ENCODE measurements around the gene POLR3B. TPM values are rescaled to one million over a fixed set of nuclear protein-coding genes. Genes with fewer than 3 reads are reported as not detected.

POLR3B gene
- total RNA-seq, 4 donors from 2014 or later, result 5.6 to 8.4 (median 7.7) TPM

DNA sequence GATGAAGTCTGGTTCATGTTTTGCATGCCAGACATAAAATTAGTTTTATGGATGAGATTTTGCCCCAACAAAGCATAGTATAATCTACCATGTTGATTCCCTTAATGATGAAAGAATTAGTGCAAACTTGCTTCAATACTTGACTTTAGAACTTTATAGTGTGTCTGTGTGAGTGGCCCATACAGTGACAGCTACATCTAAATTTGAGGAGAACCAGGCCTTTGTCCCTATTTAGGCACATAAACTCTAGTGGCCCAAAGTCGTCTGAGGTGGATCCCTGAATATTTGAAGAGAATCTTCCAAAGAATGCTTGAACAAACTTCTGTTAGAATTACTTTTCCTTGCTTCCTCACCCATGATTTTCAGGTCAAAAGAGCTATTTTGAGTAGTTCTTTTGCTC is 70.4 kb downstream of the POLR3B start:
- TF ChIP-seq CTCF (IDR thresholded peaks at IDR 0.05), result no peak
- no peak for TF ChIP-seq POLR2AphosphoS5 (IDR thresholded peaks at IDR 0.05)
- TF ChIP-seq POLR2A (IDR thresholded peaks at IDR 0.05), result no peak
- no peak for TF ChIP-seq EP300 (IDR thresholded peaks at IDR 0.05; ENCODE audit: low read depth)
- 38 to 68% methylated on average over 1 of the region's 1 CpG for WGBS, 2 donors (ENCODE audit: low coverage in 1 of 2)
- Histone ChIP-seq H3K36me3 (peaks cover 0 to 3% (median 0%) of the 10 kb centered on the region in 4 donors), H3K9me3 (no peaks in the 10 kb centered on the region), H3K4me1 (peaks cover 0 to 6% (median 2%) of the 10 kb centered on the region in 4 donors), H3K4me3 (no peak overlapping the region), H3K27me3 (no peaks in the 10 kb centered on the region), H3K27ac (no peak overlapping the region)
- in situ Hi-C loops (cut with MboI; ENCODE audit: low pct_ligation_motif_present in 1 of 4, low pct_unique_long_range_greater_than_20kb in 1 of 4, low sequenced_read_pairs in 3 of 4) (no loop called here), intact Hi-C loops (cut with DNase I; ENCODE audit: low total_unique reads) (no loop called here)
- DNase-seq, result no peak

DNA sequence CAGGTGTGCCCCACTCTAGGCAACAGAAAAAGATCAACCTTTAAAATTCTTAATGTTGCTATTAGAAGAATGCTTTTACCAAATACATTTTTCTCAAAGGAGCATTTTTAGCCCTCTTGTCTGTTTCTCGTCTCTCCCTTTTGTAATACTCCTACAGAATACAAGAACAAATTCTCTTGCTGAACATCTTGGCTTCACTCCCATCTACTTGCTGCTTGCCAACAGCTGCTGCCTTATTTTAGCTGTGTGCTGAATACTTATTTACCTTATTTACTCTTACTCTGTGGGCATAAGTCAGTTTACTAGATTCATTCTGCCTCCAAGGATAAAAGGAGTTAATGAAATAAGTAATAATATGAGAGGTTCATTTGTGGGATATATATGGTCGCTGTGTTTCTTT is 70.8 kb downstream of the POLR3B start:
- H3K9me3 ChIP-seq, result no peaks in the 10 kb centered on the region
- intact Hi-C loops (cut with DNase I; ENCODE audit: low total_unique reads), result no loop called here
- H3K27ac ChIP-seq, result no peak overlapping the region
- TF ChIP-seq POLR2A (IDR thresholded peaks at IDR 0.05) (no peak), CTCF (IDR thresholded peaks at IDR 0.05) (no peak), EP300 (IDR thresholded peaks at IDR 0.05; ENCODE audit: low read depth) (no peak), POLR2AphosphoS5 (IDR thresholded peaks at IDR 0.05) (no peak)
- peaks cover 0 to 6% (median 2%) of the 10 kb centered on the region in 4 donors for H3K4me1 ChIP-seq
- no peaks in the 10 kb centered on the region for H3K27me3 ChIP-seq
- WGBS, 2 donors (ENCODE audit: low coverage in 1 of 2), result 65 to 71% methylated on average over 2 of the region's 2 CpGs
- H3K4me3 ChIP-seq, result no peak overlapping the region
- in situ Hi-C loops (cut with MboI; ENCODE audit: low pct_ligation_motif_present in 1 of 4, low pct_unique_long_range_greater_than_20kb in 1 of 4, low sequenced_read_pairs in 3 of 4), result no loop called here
- no peak for DNase-seq
- H3K36me3 ChIP-seq, result peaks cover 0 to 3% (median 0%) of the 10 kb centered on the region in 4 donors

GRCh38 chr12:106429043-106429552 is 71.5 kb downstream of the POLR3B start:
- no peaks in the 10 kb centered on the region for H3K27me3 ChIP-seq
- H3K27ac ChIP-seq, result no peak overlapping the region
- peaks cover 0 to 6% (median 2%) of the 10 kb centered on the region in 4 donors for H3K4me1 ChIP-seq
- in situ Hi-C loops (cut with MboI; ENCODE audit: low pct_ligation_motif_present in 1 of 4, low pct_unique_long_range_greater_than_20kb in 1 of 4, low sequenced_read_pairs in 3 of 4), result no loop called here
- H3K9me3 ChIP-seq, result no peaks in the 10 kb centered on the region
- TF ChIP-seq CTCF (IDR thresholded peaks at IDR 0.05) (no peak), POLR2A (IDR thresholded peaks at IDR 0.05) (no peak)
- intact Hi-C loops (cut with DNase I; ENCODE audit: low total_unique reads), result no loop called here
- peaks cover 0 to 3% (median 0%) of the 10 kb centered on the region in 4 donors for H3K36me3 ChIP-seq
- no peak overlapping the region for H3K4me3 ChIP-seq
- 76 to 83% methylated on average over 7 of the region's 7 CpGs for WGBS, 2 donors (ENCODE audit: low coverage in 1 of 2)
- no peak for DNase-seq

GRCh38 chr12:106429636-106430035 is 72.1 kb downstream of the POLR3B start:
- TF ChIP-seq POLR2A (IDR thresholded peaks at IDR 0.05), result no peak
- TF ChIP-seq EP300 (IDR thresholded peaks at IDR 0.05; ENCODE audit: low read depth), result no peak
- no peak for TF ChIP-seq POLR2AphosphoS5 (IDR thresholded peaks at IDR 0.05)
- TF ChIP-seq CTCF (IDR thresholded peaks at IDR 0.05), result no peak
- Histone ChIP-seq H3K4me1 (peaks cover 0 to 6% (median 2%) of the 10 kb centered on the region in 4 donors), H3K27me3 (no peaks in the 10 kb centered on the region), H3K4me3 (no peak overlapping the region), H3K27ac (no peak overlapping the region), H3K9me3 (no peaks in the 10 kb centered on the region), H3K36me3 (peaks cover 0 to 3% (median 0%) of the 10 kb centered on the region in 4 donors)
- 100% methylated on average over 1 of the region's 1 CpG; no CpG with 5 or more reads in 1 of the 2 donors for WGBS, 2 donors (ENCODE audit: low coverage in 1 of 2)
- intact Hi-C loops (cut with DNase I; ENCODE audit: low total_unique reads) (no loop called here), in situ Hi-C loops (cut with MboI; ENCODE audit: low pct_ligation_motif_present in 1 of 4, low pct_unique_long_range_greater_than_20kb in 1 of 4, low sequenced_read_pairs in 3 of 4) (no loop called here)
- no peak for DNase-seq

All from transverse colon (tissue), 4 donors.